Activated T-helper 1 cell treated with Interleukin-2 at 50 U/mL for 16 hours (primary cell): ENCODE measurements around the gene ACOT9.
"Not testable (repeated sequence)": the region's sequence is repeated elsewhere in the genome, so short reads cannot be mapped to it uniquely, and the experiment has no call there.

Experiments used
- DNase-seq: peaks from one replicate; pipeline ENCODE4 v3.0.0-alpha.2; 2020; ENCODE audit warnings: low read depth

ACOT9 gene

GRCh38 chrX:23692166-23692565 lies 50.9 kb downstream of the ACOT9 start:
- no peak for DNase-seq

GRCh38 chrX:23676486-23676885 lies 66.6 kb downstream of the ACOT9 start:
- DNase-seq = not testable (repeated sequence)

GRCh38 chrX:23673108-23673507 lies 70.0 kb downstream of the ACOT9 start:
- no peak for DNase-seq

- no peak for DNase-seq
These were observed 72.5 kb downstream of the ACOT9 start for GRCh38 chrX:23670528-23670927.

GRCh38 chrX:23668335-23668734 lies 74.7 kb downstream of the ACOT9 start:
- DNase-seq = no peak

GRCh38 chrX:23667239-23668177 lies 75.6 kb downstream of the ACOT9 start, which contains the start of gene PRDX4:
Gene PRDX4 (plus strand): TSS chrX:23667493. CDS start chrX:23667571, 78 bp downstream.
- DNase-seq = peak; percentile 63

GRCh38 chrX:23666282-23666681 lies 76.8 kb downstream of the ACOT9 start:
- DNase-seq = no peak

- DNase-seq = no peak
These were observed 78.6 kb downstream of the ACOT9 start for GRCh38 chrX:23664496-23664895.

GRCh38 chrX:23662853-23663252 lies 80.2 kb downstream of the ACOT9 start:
- no peak for DNase-seq

GRCh38 chrX:23662187-23662586 lies 80.9 kb downstream of the ACOT9 start:
- no peak for DNase-seq

- no peak for DNase-seq
These were observed 81.4 kb downstream of the ACOT9 start for GRCh38 chrX:23661671-23662070.

GRCh38 chrX:23660766-23661132 lies 82.3 kb downstream of the ACOT9 start:
- DNase-seq = no peak

- DNase-seq = not testable (repeated sequence)
These were observed 82.9 kb downstream of the ACOT9 start for GRCh38 chrX:23660083-23660765.

- DNase-seq = no peak
These were observed 83.7 kb downstream of the ACOT9 start for GRCh38 chrX:23659339-23659738.

GRCh38 chrX:23656684-23657083 lies 86.4 kb downstream of the ACOT9 start:
- DNase-seq = no peak

- no peak for DNase-seq
These were observed 87.0 kb downstream of the ACOT9 start for GRCh38 chrX:23656091-23656490.
